Stimulated activated CD4-positive, alpha-beta T cell treated with anti-CD3 and anti-CD28 coated beads, Interleukin-12 subunit alpha, Interleukin-12 subunit beta, amount 100 ng/mL, for 4 hours (primary cell): ENCODE data around the gene ZNF618.

Experiments
- DNase-seq: peaks from one replicate; pipeline ENCODE4 v3.0.0-alpha.2; 2020

ZNF618 gene

GRCh38 chr9:114004221-114004716, 128.2 kb downstream of the ZNF618 start:
- no peak for DNase-seq

DNA sequence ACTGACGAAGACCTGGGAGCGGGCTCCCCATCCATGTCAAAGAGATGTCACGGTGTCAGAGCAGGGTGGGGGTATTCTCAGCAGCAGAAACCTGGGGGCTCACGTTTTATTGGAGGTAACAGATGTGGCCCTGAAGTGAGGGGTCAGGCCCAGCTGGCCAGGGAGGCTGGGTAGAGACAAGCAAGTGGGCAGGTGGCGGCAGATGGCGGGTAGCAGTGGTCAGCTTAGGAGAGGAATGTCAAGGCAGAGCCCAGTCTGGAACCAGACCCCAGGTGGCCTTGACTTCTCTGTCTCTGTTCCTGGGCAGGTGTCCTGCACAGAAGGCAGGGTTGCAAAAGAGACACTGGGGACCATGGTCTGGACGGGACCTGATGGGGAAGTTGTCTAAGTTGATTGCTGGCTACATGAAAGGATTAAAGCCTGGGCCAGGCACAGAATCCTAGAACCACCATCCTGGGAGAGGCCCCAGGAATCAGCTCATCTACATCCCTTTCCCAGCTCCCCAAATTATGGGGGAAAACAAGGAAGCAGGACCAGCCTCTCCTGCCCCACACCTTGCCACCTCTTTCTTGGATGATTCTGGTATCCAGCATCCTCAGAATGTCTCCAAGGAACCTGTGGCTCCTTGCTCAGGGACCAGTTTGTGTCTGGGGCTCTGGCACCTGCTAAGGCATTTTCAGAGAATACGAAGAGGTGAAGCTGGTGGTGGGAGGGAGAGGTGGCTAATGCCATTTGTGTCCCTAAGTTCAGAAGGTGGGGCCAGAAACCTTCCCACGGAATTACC, 129.5 kb downstream of the ZNF618 start:
- DNase-seq = no peak

- no peak for DNase-seq
These were observed 130.0 kb downstream of the ZNF618 start for GRCh38 chr9:114006155-114006550.

DNA sequence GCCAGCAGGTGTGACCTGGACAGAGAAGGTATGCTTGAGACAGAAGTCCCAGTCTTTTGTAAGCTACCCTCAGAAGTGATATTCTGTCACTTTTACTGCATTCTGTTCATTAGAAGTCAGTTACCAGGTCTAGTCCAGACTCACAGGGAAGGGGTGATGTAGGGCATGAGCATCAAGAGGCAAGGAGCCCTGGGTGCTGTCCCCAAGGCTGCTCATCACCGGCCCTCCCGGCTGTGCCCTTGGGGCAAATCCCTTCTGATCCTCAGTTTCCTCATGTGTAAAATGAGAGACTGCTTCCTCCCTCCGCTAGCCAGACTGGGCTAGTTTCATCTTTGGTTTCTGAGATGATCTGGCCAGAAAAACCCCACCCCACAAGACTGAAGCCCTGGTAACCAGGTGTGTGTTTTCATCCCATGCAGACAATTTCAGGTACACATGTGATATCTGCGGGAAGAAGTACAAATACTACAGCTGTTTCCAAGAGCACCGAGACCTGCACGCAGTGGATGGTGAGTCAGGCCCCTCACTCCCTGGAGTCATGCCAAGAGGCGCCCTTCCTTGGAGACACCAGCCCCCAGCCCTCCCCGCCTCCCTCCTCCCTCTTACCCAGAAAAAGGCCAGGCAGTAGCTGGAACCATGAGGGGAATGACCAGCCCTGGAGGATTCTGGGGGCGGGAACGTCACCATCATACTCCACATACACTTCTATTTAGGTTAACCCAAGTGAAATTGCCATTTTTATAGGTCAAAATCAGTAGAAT, 131.0 kb downstream of the ZNF618 start:
- DNase-seq = no peak

DNA sequence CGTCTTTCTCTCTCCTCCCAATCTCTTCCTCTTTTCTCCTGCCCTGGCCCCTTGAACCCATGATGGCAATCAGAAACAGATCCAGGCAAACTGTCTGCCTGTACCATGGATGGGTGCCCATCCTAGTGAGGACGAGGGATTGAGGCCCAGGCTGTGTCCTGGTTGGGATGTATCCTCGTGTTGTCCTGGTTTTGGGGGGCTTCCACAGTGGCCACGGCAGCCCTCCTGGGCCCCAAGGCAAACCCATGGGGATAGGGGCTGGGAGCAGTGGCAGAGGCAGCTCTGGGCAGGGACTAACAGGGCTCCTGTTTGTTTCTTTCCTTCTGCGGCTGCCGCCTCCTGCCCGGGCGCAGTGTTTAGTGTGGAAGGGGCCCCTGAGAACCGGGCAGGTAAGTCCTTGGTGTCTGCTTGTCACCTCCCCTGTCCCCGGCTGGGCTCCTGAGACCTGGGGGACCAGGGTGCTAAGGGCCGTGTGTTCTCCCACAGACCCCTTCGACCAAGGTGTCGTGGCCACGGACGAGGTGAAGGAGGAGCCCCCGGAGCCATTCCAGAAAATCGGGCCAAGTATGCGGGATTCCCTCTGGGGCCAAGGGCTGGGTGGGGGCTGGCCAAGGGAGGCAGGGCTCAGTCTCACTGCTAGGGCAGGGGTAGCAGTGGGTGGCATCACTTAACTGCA, 132.0 kb downstream of the ZNF618 start:
- DNase-seq = no peak

DNA sequence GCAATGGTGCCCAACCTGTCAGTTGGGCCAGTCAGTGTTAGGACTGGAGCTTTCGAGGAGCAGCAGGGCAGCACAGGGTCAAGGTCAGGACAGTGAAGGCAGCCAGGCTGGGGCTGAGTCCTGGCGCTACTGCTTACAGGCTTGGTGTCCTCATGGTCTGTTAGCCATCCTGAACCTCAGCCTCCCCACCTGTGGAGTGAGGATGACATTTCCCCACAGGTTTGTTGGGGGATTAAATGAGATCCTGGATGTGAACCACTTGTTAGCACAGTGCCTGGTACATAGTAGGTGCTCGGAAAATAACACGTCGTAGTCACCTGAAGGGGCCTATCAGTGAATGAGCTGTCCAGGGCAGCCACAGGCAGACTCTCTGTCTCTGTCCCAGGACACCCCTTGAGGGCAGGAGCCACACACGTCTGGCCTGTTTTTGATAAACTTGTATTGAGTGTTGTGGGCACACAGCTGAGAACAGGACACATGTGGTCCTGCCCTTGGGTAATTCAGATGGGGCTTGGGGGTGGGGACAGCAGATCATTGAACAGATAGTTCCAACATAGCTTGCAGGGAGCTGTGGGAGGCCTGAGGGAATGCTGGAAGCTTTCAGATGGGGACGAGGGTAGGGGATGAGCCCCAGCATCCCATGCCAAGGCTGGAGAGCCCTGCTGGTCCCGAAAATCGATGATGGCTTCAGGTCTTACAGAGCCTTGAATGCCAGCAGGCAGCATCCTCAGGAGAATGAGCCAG, 132.7 kb downstream of the ZNF618 start:
- DNase-seq = no peak

DNA sequence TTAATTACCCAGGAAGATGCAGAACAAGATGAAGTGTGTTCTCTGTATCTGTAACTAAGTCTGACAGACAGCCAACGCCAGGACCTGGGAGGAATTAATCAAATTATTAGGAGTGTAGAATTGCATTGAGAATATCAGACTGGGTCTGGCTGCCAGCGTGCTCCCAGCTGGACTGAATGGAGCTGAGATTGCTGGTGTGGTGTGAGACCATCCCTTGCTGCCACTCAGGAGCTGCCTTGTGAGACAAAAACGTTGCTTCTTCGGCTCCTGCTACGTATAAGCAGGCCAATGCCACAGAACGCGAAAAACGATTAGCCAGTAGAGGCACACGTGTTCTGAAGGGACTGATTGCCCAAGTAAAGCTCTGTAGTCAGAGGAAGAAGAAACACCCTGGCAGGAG, 135.2 kb downstream of the ZNF618 start:
- no peak for DNase-seq

- DNase-seq = no peak
These were observed 136.0 kb downstream of the ZNF618 start for GRCh38 chr9:114012126-114012525.

- no peak for DNase-seq
These were observed 137.9 kb downstream of the ZNF618 start for GRCh38 chr9:114014044-114014443.

- DNase-seq = no peak
These were observed 139.5 kb downstream of the ZNF618 start for GRCh38 chr9:114015607-114016006.

- no peak for DNase-seq
These were observed 140.0 kb downstream of the ZNF618 start for GRCh38 chr9:114016101-114016500.

DNA sequence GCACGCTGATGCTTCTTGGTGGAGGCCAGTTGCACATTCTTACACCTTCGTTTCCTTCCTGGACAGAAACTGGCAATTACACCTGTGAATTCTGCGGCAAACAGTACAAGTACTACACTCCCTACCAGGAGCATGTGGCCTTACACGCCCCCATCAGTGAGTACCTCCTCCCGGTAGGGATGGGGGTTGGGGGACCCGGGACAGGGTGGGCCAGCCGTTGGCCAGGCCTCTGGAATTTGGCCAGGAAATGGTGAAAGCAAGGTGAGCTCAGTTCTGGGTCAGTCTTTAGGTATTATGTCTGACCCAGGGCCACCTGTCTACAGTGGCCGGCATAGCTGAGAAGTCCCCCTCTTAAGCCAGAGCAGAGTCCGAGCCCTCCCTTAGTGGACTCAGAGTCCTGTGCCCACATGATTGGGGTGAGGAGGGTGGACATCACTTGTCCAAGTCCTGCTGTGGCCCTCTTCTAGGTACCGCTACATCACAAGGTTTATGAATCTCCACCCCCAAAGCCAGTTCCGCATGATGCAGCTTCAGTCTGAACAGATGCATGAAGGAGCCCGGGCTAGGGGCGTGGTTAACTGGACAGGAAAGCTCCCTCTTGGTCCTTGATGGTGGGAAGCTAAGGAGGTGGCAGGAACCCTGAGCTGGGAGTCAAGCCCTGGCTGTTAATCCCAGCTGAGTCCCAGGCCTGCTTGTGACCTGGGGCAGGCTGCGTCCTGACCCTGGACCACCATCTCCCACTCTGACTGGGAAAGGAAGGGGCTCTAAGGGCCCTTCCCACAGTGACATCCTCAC, 140.7 kb downstream of the ZNF618 start:
- DNase-seq = no peak

DNA sequence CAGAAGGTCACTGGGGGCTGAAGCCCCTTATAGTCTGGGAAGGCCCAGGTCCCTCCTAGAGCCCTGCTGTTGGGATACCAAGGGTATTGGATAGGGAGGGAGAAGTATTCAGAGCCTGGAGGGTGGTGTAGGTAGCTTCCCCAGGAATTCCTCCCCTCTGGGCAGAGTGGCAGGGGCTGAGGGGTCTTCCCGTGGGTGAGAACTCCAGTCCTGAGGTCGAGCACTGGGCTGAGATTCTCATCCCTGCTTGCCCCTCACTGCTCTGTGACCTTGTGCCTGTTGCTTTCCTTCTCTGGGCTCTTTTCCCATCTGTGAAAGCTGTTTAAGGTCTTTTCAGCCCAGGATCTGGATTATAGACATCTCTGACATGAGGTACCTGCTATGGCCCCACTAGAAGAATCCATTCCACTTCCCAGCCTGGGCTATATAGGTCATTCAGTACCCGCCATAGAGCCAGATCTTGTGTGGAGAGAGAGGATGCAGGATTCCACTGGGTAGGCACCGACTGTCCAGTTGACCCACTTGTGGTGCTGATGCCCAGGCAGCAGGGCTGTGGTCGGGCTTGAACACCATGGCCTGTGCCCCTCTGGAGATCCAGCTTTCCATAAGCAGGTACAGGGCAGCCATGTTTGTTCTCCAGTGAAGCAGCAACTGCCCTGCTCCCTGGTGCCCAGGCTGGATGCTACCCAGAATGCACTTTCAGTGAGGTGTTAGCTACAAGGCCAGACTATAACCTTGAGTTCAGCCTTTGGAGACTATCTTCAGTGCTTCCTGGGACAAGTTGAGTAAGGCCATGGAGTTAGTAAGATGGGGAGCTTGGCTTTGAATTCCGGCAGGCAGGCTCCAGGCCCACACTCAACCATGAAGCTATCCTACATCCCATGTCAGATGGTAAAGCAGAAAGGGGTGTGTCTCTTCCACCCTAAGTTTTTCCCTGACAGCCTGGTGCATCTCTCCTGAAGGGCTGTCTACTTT, 141.9 kb downstream of the ZNF618 start:
- no peak for DNase-seq

DNA sequence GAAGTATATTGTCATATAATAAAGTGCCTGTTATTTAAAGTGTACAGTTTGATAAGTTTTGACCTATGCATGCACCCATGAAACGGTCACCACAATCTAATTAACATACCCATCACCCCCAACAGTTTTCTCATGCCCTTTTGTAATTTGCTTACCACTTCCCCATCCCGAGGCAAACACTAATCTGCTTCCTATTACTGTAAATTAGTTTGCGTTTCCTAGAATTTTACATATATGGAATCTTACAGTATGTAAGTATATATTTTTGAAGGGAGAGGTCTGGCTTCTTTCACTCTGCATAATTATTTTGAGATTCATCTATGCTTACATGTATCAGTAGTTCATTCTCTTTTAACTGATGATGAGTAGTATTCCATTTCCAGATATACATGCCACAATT, 145.5 kb downstream of the ZNF618 start:
- no peak for DNase-seq

- no peak for DNase-seq
These were observed 147.9 kb downstream of the ZNF618 start for GRCh38 chr9:114023961-114024360.

DNA sequence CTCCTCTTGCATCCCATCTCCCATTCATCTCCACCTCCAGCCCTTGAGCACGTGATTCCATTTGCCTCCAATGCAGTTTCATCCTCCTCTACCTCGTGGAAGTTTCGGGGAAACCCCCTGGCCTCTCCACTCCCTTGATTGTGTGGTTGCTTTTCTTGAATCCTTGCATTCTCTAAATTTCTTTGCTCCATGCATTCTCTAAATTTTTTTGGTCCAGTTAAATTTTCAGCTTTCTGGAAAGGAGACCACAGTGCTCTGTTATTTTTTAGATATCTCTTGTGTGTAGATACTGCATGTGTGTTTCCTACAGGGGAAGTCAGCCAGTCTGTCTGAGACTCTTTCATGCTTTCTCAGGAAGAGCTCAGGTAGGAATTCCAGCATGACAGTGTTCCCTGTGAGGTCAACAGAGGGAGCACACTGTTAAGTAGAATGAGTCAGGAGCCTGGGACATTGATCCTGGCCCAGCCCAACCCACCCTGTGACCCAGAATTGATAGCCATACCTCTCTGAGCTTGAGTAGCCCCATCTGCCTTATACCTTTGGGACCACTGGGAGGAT, 149.2 kb downstream of the ZNF618 start:
- DNase-seq = no peak

DNA sequence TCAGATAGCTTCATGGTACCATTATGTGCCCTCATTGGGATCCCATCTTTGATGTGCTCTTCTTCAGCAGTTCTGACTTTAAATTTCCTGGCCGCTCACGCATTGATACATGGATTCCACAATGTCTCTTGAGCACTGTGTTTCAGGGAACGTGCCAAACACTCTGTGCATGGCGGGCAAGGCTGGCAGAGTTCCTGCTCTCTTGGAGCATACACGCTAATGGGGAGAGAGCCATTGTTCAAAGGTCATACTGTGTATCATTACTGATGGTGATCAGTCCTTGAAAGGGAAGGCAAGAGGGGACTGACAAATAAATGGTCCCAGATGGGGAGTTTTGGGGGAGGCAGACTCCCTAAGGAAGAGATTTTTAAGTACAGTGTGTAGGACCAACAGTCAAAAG, 149.7 kb downstream of the ZNF618 start:
- no peak for DNase-seq

DNA sequence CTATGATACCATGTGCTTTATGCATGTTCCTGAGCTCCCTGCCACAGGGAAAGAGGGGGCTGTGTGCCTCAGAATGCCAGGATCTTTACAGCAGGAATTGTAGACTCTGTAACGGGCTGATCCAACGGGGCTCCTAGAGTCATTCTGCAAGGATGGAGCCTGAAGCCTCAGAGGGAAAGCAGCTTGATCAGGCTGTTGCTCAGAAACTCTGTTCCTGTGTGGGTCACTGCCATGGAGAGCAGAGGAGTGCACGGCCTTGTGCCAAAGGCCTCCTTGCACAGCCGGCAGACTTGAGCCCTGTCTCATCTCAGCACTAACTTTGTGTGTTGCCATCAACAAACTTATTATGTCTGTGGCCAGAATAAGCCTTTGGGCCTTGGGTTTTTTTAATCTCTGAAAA, 150.2 kb downstream of the ZNF618 start:
- no peak for DNase-seq

- no peak for DNase-seq
These were observed 151.2 kb downstream of the ZNF618 start for GRCh38 chr9:114027159-114027862.
